Lower leg skin (tissue), 3 donors: ENCODE data around the gene MBD4.

ENCODE experiments used
- POLR2A ChIP-seq, 2 donors: fragments of 450-650 bp; IDR thresholded peaks; one replicate each; pipeline ENCODE4 v1.6.1; 2016 to 2017; ENCODE audit warnings: antibody characterized with exemption in 2 of 2, mild to moderate bottlenecking in 1 of 2, moderate library complexity in 1 of 2
- TF ChIP-seq, protein P1 (sequence below), 3 donors: fragments of 450-650 bp; IDR thresholded peaks; one replicate each; pipeline ENCODE4 v1.5.1; 2016; ENCODE audit warnings: antibody characterized with exemption in 3 of 3, mild to moderate bottlenecking in 3 of 3, moderate library complexity in 2 of 3

DNA sequence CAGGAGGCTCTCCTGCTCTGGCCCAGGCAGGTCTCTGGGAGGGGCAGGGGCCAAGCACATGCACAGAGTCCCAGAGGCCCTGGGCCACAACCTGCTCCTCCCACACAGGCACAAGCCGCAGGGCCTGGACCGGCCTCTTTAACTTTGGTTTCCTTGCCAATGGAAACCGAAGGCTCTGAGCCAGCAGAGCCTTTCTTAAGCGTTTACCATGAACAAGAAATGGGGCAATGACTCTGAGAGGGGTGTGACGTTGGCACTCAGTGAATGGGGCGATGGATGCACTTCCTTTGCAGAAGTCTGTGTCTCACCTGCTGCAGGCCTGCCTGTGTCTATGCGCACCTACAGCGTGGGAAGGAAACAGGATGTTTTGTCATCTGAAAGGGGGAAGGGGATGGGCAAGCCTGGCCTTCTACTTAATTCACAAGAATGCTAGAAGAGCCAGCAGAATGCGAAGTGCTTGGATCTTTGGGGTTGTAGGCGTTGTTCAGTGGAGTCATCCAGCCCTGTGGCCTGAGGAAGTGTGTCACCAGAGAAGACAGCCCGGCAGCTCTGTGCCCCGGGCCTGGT, 42.1 kb upstream of the MBD4 start:
- TF ChIP-seq, protein P1, sequence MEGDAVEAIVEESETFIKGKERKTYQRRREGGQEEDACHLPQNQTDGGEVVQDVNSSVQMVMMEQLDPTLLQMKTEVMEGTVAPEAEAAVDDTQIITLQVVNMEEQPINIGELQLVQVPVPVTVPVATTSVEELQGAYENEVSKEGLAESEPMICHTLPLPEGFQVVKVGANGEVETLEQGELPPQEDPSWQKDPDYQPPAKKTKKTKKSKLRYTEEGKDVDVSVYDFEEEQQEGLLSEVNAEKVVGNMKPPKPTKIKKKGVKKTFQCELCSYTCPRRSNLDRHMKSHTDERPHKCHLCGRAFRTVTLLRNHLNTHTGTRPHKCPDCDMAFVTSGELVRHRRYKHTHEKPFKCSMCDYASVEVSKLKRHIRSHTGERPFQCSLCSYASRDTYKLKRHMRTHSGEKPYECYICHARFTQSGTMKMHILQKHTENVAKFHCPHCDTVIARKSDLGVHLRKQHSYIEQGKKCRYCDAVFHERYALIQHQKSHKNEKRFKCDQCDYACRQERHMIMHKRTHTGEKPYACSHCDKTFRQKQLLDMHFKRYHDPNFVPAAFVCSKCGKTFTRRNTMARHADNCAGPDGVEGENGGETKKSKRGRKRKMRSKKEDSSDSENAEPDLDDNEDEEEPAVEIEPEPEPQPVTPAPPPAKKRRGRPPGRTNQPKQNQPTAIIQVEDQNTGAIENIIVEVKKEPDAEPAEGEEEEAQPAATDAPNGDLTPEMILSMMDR (IDR thresholded peaks at IDR 0.05), result no peak
- TF ChIP-seq POLR2A (IDR thresholded peaks at IDR 0.05), result no peak
